ENCODE data around the gene NTRK3.

DNA sequence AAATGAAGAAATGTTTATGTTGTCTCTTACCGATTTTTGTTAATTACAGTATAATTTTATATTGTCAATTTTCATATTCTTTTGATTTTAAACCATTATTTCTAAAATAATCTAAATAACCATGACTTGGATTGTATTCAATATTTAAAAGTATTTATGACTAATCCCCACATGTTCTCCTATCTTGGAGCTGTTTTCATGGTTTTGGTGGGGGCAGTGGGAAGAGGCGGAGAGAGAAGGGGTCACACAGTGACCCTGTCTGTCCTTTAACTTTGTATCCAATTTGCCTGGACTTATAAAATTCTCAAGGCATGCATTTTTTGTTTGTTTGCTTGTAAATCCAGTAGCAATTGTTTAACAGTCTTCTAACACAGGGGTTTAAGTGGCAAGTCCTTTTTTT lies 407.4 kb downstream of the NTRK3 start:
- TF ChIP-seq, protein P1, sequence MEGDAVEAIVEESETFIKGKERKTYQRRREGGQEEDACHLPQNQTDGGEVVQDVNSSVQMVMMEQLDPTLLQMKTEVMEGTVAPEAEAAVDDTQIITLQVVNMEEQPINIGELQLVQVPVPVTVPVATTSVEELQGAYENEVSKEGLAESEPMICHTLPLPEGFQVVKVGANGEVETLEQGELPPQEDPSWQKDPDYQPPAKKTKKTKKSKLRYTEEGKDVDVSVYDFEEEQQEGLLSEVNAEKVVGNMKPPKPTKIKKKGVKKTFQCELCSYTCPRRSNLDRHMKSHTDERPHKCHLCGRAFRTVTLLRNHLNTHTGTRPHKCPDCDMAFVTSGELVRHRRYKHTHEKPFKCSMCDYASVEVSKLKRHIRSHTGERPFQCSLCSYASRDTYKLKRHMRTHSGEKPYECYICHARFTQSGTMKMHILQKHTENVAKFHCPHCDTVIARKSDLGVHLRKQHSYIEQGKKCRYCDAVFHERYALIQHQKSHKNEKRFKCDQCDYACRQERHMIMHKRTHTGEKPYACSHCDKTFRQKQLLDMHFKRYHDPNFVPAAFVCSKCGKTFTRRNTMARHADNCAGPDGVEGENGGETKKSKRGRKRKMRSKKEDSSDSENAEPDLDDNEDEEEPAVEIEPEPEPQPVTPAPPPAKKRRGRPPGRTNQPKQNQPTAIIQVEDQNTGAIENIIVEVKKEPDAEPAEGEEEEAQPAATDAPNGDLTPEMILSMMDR (IDR thresholded peaks at IDR 0.05): no peak
- TF ChIP-seq POLR2A (IDR thresholded peaks at IDR 0.05): no peak
